SW 1271 (cell line): ENCODE measurements around the gene FMN1.

Experiments
- DNase-seq, 2 experiments: peaks; one replicate each; lab custom pipeline; 2025; lab: John Stamatoyannopoulos, UW

The FMN1 gene

DNA sequence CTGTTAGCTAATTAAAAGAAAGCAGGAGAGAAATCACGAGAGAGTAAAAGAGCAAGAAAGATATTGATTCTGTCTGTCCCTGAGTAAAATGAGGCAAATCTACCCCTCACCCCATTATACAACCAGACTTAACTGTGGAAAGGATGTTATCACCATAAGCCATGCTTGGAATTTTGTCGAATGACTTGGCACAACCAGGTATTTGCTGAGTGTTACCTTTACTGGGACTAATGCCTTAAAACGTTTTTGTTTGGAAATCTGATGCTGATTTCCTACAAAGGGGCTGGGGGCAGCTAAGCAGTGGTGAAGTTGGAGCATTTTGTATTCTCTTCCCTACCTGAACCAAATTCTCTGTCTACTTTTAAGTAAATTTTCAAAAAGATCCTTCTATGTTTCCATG is 265.6 kb downstream of the FMN1 start:
- no peak for DNase-seq

DNA sequence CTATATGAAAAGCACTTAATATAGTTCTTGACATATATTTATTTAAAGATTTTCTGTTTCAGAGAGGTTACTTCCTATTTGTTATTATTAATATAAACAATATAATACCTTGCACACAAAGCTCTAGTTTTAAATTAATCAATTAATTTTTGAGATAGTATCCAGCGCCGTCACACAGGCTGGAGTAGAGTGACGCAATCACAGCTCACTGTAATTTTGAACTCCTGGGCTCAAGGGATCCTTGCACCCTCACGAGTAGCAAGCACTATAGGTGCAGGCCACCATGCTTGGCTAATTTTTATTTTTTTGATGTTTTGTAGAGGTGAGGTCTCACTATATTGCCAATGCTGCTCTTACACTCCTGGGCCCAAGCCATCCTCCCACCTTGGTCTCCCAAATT is 267.4 kb downstream of the FMN1 start:
- no peak for DNase-seq

DNA sequence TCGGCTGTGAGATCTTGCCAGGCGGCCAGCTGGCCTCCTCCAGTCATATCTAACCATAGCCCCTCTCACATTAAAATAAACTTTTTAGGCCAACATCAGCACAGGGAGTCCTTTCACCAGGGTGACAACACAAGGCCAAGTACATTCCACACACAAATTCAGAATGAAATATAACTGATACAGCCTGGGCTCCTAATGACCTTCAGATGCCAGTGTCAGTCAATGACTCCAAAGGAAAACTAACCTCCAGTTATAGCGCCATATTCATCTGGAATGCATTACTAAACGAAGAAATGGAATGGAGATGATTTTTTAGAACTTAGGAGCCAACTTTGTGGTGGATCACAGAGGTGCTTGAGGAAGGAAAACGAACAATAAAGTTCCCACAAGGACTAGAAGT is 271.3 kb downstream of the FMN1 start:
- DNase-seq = no peak

DNA sequence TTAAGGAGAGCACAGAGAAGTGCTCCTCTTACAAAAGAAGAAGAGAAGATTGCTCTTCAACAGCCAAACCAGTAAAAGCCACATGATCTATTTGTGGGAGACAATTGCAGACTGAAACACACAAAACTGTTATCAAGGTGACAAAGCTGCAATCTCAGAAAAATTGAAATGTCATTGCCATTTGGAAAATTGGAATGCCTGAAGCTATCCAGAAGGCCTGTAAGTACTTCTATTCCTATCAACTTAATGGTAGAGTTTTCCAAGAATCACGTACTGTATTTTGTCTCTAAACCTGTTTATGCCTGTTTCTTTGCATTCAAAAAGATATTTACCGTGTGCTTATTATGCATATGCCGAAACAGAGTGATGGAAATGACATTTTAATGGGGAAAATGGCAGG is 272.0 kb downstream of the FMN1 start:
- DNase-seq = no peak

DNA sequence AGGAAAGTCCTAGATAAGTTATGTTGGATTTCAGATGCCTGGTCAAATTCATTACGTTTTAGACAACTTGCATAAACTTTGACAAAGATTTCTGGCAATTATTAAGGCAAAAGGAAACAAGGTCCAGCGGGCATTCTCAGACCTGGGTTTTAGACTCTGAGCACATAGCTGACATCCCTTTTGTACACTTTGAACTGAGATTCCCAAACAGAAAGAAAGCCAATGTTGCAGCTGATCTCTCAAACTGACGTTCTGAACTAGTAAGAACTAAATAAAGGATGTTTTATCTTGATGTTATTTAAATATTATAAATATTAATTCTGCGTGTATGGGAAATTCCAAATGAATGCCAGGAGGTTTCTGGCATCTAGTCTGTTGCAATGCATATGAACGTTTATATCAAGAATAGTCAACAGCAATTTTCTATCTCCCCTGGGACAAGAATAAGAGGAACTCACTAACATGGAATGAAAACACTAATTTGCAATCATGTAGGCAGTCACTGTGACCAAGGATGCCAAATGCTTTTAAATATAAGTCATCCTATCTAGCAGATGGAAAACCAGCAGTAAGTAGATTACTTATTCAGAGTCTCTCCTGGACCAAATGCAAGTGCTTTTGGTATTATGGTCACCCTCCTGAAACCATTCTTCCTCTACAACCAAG is 274.6 kb downstream of the FMN1 start:
- DNase-seq = no peak

DNA sequence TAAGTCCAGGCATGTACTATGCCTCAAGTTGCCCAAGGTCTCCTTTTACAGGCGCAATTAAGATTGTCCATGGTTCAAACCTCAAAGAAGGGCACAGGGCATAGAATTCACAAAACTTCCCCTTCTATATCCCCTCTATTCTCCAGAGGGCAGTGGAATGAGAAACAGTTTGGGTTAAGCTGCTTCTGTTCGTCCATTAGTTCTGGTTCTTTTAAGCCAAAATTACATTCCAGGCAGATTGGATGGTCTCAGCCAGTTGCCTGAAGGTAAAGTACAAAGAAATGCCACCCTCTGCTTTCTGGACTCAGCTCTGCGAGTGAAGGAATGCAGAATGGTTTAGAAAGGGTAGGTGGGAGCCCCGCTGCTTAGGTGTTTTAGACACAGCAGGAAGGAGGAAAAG is 276.0 kb downstream of the FMN1 start:
- DNase-seq = no peak

DNA sequence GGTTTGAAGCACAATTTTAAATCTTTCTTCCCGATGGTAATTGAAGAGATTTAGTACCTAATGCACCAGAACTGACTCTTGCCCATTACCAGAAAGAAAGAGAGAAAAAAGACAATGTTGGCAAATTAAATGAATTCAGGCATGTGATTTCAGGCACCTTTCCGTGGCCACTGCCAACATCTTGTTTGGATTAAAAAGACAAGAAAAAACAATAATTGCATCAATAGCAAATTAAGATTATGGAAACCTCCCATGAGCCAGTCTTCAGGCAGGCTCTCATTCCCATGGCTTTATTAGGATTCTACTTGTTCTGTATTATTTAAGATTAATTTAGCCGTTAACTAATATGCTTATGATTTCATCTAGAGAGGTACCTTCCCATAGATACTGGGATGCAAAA is 283.7 kb downstream of the FMN1 start:
- DNase-seq = no peak

DNA sequence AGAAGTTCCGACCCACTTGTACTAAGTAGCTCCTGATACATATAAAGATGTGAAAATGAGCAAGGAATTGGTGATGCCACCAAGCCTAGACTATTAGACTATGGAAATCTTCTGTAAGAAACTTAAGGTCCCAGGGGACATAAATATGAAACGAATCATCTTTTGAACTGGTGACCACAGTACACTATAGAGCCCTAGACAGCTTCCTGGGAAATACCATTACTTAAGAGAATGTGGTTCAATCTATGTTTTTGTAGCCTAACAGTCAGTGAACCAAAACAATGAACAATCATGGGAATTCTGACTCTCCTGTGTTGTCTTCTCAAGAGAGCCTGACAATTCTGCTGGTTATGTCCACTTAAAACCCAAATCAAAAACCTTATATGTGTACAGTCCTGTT is 285.1 kb downstream of the FMN1 start:
- peak in 1 of 2 experiments; percentile 47 for DNase-seq

DNA sequence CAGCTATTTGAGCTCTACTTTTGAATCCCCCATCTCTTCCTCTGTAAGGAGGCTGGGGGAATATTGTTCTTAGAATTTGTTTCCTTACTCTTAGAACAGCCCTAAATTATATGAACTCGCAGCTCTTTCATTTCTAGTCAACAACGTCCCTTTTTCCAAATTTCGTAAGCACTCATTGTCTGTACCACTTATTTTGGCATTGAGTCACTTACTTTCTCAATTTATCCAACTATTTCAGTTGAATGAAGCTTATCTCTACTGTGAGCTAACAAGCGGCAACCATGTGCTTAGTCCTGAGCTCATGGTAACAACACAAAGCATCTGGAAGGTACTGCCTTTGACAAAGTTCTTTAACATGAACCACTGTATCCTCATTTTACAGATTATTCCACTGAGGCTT is 285.6 kb downstream of the FMN1 start:
- DNase-seq = no peak

DNA sequence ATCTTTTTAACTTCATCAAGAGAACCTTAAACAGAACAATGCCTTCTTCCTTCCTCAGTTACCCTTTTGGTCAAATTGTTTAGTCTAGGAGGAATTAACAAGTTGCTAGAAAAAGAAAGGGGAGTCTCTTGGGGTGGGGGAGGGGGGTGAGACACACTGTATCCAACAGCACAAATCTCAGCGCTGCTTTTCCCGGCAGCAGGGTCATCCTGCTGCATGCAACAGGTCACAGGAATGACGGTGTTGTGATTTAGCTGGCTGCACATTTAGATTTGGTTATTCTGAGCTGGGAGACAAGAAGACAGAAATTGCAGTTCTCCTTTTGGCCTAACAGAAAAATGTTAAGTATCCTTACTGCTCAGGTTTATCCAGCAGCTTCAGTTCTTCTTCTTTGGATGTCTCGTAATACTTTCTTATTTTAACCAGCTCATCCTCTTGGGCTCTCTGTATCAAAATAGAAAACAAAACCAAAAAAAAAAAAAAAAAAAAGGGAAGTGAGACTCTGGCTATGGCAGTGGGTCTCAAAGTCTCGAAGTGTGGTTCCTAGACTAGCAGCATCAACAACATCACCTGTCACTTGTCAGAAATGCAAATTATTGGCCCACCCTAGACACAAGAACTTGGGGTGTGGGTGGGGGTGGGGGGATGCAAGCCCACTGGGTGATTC is 286.2 kb downstream of the FMN1 start:
- DNase-seq = no peak

DNA sequence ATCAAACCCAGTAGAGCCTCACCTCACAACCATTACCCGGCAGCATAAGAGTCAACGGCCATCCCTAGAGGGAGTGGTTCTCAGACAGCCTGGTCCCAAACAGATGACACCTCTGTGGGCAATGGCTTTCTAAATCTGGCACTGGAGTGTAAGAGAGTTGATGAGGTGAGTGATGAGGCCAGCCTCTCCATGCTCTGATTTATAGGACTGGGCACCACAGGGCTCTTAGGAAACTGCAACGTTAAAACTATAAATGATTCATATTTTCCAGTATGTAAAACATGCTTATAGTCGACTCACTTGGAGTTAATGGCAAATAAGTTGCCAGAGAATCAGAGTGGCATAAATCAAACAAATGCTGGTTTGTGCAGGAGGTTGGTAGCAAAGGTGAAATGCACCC is 289.0 kb downstream of the FMN1 start:
- no peak for DNase-seq

DNA sequence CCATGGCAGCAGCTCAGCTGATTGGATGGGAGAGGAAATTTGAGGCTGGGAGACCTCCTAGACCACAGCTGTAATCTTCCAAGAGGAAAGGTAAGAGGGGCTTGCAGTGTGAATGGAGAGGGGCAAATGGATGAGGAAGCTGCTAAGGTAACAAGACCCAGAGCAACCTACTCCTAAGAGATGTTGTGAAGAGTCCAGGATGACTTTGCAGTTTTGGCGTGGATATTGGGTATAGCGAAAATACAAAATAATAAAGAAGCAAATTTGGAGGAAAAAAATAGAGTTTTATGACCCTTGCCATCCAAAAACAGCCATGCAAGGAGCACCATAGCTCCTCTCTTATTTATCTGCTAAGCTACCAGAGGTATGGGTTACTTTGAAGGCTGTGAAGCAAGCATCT is 290.1 kb downstream of the FMN1 start:
- no peak for DNase-seq

DNA sequence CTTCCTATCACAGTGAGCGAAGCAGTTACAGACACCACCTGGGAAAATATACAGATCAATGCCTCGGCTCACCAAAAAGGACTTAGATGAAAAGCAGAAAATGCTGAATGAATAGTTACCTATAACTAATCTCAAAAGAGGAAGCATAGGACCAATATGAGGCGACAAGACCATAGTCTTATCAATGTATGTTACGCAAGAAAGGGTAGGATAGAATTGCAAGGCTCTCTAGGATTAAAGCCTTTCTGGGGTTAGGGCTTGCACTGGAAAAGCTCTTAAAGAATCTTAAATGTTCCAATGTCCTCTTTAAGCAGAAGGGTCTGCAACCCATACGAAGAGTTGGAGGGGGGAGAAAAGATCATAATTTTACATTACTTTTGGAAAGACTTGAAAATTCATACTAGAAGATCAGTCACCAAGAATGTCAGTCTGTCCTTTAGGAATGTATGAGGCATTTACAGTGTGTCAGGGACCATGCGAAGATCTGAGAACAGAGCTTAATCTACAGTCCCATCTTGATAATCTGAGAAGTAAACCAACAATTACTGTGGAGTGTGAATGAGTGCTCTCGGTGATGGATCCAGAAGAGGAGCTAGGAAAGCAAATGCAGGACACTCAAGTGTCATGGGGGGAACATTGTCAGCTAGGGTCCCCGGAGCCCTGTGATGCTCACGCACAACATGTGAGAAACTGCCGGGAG is 290.8 kb downstream of the FMN1 start:
- DNase-seq = no peak

DNA sequence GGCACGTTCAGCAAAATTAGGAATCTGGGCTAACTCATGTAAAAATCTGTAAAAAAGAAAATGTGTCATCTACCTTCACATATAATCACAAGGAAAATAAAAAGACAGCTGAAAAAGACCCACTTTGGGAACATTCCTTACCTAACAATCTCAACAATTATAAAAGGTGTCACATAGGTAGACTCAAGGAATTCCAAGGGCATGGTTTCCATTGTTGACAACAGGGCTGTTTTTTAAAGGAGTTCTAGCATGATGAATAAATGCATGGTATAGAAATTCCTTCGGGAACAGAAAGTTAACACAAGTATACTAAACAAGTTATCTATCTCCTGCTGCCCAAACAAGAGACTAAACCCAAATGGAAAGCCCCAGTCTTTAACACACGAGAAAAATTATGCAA is 292.5 kb downstream of the FMN1 start:
- DNase-seq = no peak

DNA sequence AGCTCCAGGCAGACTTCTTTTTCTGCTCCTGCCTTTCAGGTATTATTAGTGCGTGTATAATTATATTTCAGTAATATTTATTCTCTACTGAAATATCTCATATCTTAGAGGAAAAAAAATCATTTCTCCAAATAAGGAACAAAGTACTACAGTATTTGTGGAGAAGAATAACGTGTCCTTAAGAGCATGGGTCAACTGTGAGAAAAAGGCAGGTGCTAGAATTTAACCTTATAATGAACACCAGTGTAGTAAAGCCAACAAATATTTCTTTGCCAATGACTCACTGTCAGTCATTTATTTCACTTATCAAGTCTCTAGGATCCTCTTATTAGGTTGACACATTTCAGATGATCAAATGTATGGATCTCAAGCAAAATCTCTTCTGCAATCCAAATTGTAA is 293.3 kb downstream of the FMN1 start:
- DNase-seq = no peak

DNA sequence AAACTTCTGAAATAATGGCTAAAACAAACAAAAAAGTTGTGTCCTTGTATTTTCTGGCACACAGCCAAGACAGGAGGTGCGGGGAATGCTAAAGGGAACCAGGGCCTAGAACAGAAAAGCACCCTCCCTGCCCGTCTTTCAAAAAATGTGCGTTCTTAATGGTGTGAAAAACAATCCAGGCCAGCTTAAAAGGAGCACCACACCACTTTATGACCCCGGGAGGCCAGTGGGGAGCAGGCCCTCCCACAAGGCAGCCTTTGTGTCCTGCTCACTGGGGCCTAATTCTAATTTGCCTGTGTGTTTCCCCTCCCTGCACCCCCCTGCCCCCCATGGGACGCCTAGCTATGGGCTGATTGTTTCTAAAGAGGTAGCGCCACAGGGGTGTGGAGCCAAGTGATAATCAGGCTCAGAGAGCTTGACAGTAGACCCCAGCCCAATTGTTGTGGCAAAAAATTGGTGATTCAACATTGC is 295.4 kb downstream of the FMN1 start:
- DNase-seq = no peak

DNA sequence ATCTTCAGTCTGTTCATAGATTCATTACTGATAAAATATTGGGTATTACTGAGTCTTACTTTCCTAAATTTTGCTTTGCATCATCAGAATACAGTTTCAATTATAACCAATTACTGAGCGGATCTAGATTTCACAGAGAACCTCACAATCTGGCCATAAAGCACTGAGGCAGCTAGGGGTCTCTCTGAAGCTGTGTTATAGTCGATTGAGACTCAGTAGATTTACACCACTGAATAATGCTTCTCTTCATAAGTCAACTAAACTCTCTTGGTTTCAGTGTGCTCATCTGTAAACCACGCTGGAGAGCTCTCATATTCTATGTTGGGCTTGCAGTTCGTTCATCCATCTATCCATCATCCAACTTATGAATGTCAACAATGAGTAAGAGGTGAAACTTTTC is 296.1 kb downstream of the FMN1 start:
- DNase-seq = no peak

DNA sequence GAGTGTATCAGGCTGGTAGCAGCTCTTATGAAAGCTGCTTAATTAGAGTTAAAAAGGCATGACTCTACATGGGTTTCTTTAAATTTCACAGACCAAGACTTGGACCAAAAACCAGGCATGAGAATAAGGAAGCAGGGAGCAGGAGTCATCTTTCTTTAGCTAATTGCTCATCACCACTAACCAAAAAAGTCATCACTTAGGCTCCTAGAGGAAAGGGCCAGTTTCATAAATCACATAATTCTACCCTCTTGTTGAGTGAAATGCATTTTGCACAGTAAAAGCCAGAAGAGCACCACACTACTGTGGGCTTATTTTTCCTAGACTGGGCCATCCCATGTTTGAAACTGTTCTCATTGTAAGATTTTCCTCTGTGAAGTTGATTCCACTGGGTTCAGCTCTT is 301.1 kb downstream of the FMN1 start:
- no peak for DNase-seq

DNA sequence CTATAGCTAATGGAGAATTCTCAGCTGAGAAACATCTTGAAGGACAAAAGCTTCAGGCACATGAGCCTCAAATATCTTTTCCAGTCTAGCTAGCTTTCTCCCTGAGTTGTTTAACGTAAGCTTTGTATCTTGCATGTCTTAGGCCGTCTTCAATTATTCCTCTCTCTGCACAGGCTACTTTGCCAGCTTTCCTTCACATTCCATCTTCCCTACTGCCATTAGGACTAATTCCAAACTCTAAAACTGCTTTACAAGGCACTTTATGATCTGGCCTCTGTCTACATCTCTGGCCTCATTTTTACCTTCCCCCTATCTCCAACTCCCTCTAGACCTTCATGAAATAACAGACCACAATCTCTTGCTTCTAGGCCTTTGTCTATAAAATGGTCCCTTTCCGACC is 305.3 kb downstream of the FMN1 start:
- no peak for DNase-seq

DNA sequence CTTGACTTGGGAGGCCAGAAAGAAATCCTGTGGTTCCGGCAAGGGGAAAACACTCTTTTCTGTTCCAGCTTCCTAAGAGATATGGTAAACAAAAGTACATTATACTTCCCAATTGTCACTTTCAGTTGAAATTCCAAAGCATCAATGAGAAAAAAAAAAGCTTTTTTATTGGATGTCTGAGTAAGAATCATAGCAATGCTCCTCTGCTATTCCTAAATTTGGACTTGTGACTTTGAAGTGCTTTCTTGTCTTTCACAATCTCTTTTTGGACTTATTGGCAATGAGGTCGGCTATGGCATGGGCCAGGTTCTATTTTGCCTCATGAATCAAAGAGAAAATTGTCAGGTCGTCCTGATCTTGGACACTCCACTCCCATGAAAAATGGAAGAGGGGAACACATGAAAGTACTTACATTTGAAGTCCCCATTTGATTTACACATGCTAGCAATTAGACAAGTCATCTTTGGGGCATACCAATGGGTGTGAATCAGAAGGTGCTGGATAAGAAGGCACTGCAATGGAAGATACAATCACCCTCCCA is 306.2 kb downstream of the FMN1 start:
- no peak for DNase-seq

DNA sequence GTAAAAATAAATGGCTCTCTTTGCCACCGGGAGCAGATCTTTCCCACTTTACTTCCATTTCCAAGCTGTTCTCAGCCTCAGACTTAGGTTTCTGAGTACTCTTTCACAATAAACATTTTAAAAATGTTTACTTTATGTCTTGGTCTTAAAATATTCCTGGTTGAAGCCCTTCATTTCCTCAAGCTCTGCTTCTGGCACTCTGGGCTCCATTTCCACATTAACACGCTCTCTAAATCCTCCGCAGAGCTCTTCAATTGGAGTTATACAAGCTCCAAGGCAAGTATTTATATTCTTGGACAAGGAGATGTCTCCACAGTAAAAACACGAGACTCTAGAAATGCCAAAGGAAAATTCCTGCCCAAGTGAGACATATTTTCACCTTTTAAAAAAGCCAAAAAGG is 307.4 kb downstream of the FMN1 start:
- no peak for DNase-seq

DNA sequence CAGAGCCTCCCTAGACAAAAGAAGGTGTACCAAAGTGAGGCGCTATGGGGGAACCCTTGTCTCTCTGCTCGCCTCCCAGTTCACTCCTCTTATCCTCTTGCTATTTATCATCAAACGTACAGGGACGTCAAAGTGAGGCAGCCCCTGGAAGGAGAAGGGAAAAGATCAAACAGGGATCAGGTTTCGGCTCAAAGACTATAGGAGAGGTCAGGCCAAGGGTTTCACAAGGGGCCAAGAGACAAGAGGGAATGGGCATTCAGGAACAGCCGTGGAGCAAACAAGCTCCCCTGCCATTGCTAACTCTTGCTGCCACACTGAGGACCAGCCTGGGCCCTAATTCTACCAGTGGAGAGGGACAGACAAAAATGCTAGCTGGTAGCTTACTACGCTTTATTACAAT is 308.1 kb downstream of the FMN1 start:
- no peak for DNase-seq

DNA sequence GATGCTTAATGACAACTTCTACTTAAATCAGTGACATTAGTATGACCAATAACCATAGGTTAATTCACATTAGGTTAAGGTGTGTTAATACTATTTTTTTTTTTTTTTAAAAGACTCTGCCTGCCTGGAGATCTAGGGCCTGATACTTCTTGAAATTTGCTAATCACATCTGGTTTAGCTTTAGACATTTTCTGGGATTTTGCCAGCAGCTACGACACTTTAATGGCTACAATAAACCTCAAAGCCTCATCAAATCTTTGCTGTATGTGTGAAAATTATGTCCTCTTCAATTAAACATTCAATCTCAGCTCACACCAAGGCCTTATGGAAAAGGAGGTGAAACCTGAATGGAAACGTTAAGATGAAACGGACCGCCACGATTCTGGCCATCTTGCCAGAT is 308.8 kb downstream of the FMN1 start:
- no peak for DNase-seq
